22Rv1 (cell line): ENCODE data around the gene PLD5.
A peak's percentile ranks its signal among the peaks of the same experiment; 100 is the strongest.

Experiments used
- ZFX ChIP-seq: fragments of 450-650 bp; IDR thresholded peaks from 2 replicates; pipeline ENCODE4 v1.6.1; 2017; ENCODE audit warnings: antibody characterized with exemption, borderline replicate concordance
- TF ChIP-seq, protein P1 (sequence below): fragments of 450-650 bp; IDR thresholded peaks from 2 replicates; pipeline ENCODE4 v1.5.1; 2017; ENCODE audit warnings: mild to moderate bottlenecking

DNA sequence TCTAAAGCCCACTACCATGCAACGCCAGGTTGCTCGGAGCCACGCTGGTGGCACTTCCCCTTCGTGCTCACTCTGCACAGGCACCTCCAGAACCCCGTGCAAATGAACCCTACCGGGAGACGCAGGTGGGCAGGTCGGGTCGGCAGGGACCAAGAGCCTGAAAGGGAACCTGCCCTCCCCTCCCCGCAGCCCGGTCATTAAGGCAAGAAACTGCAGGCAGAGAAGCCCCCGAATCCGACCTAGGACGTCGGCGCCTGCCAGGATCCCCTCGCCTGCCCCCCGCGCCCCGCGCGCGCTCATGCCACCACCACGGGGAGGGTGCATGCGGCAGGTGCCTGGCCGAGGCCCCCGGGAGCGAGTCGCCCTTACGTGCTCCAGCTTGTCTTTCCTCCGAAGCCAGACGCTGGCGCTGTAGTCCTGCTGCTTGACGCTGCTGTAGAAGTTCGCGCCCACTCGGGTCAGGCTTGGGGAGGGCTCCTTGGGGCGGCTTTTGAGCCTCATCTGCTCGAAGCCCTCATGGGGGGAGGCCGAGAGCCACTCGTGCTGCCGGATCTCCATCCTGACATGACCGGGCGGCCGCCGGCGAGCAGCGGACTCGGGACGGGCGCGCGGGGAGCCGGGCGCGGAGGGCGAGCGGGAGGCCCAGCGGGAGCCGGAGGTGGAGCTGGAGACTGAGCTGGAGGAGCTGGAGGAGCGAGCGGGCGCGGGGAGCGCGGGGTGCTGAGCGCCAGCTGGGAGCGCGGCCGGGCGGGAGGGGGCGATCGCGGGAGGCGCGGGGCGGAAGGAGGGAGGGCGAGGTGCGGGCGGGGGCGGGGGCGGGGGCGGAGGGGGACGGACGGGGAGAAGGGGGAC lies 552 bp downstream of the PLD5 start:
- TF ChIP-seq, protein P1, sequence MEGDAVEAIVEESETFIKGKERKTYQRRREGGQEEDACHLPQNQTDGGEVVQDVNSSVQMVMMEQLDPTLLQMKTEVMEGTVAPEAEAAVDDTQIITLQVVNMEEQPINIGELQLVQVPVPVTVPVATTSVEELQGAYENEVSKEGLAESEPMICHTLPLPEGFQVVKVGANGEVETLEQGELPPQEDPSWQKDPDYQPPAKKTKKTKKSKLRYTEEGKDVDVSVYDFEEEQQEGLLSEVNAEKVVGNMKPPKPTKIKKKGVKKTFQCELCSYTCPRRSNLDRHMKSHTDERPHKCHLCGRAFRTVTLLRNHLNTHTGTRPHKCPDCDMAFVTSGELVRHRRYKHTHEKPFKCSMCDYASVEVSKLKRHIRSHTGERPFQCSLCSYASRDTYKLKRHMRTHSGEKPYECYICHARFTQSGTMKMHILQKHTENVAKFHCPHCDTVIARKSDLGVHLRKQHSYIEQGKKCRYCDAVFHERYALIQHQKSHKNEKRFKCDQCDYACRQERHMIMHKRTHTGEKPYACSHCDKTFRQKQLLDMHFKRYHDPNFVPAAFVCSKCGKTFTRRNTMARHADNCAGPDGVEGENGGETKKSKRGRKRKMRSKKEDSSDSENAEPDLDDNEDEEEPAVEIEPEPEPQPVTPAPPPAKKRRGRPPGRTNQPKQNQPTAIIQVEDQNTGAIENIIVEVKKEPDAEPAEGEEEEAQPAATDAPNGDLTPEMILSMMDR: peak; percentile 41
- no peak for TF ChIP-seq ZFX
